ENCODE results near the gene ZNF280A.

Gene ZNF280A

DNA sequence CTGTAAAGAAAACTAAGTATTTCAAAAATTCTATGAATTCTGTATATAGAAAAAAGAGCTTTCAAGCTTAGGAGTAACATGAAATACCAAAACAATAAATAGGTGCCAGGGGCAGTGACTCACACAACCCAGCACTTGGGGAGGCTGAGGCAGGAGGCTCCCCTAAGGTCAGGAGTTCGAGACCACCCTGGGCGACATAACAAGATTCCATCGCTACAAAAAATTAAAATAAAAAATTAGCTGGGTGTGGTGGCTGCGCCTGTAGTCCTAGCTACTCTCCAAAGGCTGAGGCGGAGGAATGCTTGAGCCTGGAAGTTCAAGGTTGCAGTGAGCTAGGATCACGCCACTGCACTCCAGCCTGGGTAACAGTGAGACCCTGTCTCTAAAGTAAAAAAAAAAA, 33.0 kb downstream of the ZNF280A start:
- H3K9me3 ChIP-seq = no peaks in the 10 kb centered on the region
- H3K36me3 ChIP-seq = no peaks in the 10 kb centered on the region
- intact Hi-C loops (cut with DNase I; ENCODE audit: low total_unique reads) = no loop called here
- no peak for DNase-seq
- H3K4me1 ChIP-seq = no peaks in the 10 kb centered on the region
- no peaks in the 10 kb centered on the region for H3K27me3 ChIP-seq
- no peak overlapping the region for H3K4me3 ChIP-seq
- TF ChIP-seq, protein P1, sequence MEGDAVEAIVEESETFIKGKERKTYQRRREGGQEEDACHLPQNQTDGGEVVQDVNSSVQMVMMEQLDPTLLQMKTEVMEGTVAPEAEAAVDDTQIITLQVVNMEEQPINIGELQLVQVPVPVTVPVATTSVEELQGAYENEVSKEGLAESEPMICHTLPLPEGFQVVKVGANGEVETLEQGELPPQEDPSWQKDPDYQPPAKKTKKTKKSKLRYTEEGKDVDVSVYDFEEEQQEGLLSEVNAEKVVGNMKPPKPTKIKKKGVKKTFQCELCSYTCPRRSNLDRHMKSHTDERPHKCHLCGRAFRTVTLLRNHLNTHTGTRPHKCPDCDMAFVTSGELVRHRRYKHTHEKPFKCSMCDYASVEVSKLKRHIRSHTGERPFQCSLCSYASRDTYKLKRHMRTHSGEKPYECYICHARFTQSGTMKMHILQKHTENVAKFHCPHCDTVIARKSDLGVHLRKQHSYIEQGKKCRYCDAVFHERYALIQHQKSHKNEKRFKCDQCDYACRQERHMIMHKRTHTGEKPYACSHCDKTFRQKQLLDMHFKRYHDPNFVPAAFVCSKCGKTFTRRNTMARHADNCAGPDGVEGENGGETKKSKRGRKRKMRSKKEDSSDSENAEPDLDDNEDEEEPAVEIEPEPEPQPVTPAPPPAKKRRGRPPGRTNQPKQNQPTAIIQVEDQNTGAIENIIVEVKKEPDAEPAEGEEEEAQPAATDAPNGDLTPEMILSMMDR (IDR thresholded peaks at IDR 0.05) = no peak
- no peak overlapping the region for H3K27ac ChIP-seq

DNA sequence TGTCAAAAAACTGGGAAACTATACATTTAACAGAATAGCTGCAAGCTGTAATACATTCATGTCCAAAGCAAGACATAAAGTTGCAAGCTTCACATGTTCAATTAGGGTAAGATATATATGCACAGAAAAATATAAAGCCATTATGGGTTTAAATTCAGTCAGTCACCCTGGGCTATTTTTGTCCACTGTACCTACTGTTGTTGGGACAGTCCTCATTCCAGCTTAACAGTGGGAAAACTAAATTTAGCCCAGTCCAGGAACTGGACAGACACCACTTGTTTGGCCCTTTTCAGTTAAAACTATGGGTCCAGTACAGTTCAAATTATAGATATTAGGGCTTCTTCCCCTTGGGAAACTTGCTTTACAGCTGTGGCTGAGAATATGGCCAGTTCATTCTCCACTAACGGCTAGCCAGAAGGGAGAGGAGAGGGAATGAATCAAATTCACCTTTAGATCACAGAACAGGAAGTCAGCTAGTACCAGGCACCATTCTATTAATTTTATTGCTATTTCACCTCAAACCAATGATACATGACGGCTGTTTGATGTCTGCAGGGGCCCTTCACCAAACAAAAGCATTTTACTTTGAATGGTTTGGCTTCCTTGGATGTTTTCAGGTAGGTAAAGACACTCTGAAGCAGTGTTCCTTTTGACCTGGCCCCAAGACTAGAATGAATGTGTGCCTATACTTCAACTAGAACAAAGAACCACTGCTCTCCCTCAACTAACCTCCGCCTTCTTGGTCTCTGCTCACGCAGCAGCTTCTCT, 33.8 kb downstream of the ZNF280A start:
- intact Hi-C loops (cut with DNase I; ENCODE audit: low total_unique reads) = no loop called here
- no peaks in the 10 kb centered on the region for H3K9me3 ChIP-seq
- no peak overlapping the region for H3K4me3 ChIP-seq
- no peaks in the 10 kb centered on the region for H3K36me3 ChIP-seq
- no peak for DNase-seq
- no peaks in the 10 kb centered on the region for H3K27me3 ChIP-seq
- TF ChIP-seq, protein P1 (IDR thresholded peaks at IDR 0.05) = no peak
- H3K4me1 ChIP-seq = no peaks in the 10 kb centered on the region
- no peak overlapping the region for H3K27ac ChIP-seq

DNA sequence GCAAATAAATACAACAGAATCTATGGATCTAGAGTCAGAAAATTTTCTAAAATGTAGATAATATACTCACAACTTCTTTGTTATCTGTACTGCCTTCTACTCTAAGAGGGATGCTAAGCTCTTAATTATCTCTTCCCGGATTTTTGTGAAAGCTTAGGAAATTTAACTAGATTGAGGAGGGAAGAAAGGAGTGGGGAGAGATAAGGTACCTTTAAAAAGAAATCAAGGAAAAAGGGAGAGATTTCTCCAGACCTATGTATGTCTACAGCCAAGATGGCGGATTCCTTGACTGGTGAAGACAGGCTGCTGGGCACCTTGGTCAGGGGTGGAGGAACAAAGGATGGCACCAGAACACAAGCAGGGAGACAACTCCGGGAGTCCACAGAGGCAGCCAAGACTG, 34.5 kb downstream of the ZNF280A start:
- Histone ChIP-seq H3K36me3 (no peaks in the 10 kb centered on the region), H3K27ac (no peak overlapping the region), H3K9me3 (no peaks in the 10 kb centered on the region), H3K4me3 (no peak overlapping the region), H3K27me3 (no peaks in the 10 kb centered on the region), H3K4me1 (no peaks in the 10 kb centered on the region)
- intact Hi-C loops (cut with DNase I; ENCODE audit: low total_unique reads) = no loop called here
- no peak for DNase-seq
- TF ChIP-seq, protein P1 (IDR thresholded peaks at IDR 0.05) = no peak

DNA sequence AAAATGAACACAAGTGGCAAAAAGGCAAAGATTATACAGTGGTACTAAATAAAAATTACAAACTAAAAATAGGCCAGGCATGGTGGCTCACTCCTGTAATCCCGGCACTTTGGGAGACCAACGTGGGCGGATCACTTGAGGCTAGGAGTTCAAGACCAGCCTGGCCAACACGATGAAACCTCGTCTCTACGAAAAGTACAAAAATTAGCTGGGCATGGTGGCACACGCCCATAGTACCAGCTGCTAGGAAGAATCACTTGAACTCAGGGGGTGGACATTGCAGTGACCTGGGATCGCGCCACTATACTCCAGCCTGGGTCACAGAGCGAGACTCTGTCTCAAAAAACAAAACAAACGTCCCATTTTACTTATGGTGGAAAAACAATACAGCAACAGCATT, 36.0 kb downstream of the ZNF280A start:
- TF ChIP-seq, protein P1 (IDR thresholded peaks at IDR 0.05) = no peak
- Histone ChIP-seq H3K36me3 (no peaks in the 10 kb centered on the region), H3K9me3 (no peaks in the 10 kb centered on the region), H3K4me1 (no peaks in the 10 kb centered on the region), H3K4me3 (no peak overlapping the region), H3K27ac (no peak overlapping the region), H3K27me3 (no peaks in the 10 kb centered on the region)
- intact Hi-C loops (cut with DNase I; ENCODE audit: low total_unique reads) = no loop called here
- DNase-seq = no peak

DNA sequence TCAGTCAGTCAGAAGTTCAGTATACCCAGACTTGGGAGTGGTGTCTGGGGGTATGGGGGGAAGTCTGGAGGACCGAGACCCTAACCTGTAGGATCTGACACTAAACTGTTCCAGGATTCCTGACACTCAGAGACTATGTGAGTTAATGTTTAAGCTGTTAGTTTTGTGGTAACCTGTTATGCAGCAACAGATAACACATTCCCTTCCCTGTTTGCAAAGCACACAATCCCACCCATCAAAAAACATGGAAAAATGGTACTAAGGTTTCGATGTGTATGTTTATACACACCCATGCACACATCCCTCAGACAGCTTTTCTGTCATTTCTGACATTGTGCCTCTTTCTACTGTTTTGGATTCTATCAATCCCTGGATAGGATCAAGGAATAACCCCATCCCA, 39.1 kb downstream of the ZNF280A start:
- intact Hi-C loops (cut with DNase I; ENCODE audit: low total_unique reads) = no loop called here
- H3K9me3 ChIP-seq = no peaks in the 10 kb centered on the region
- H3K4me3 ChIP-seq = no peak overlapping the region
- H3K27me3 ChIP-seq = no peaks in the 10 kb centered on the region
- DNase-seq = no peak
- TF ChIP-seq, protein P1 (IDR thresholded peaks at IDR 0.05) = no peak
- no peaks in the 10 kb centered on the region for H3K36me3 ChIP-seq
- H3K27ac ChIP-seq = no peak overlapping the region
- H3K4me1 ChIP-seq = no peaks in the 10 kb centered on the region
